PFSK-1 (cell line): ENCODE measurements around the gene CYP2A13.

Experiments
- POLR2AphosphoS5 ChIP-seq: IDR thresholded peaks from 2 replicates; pipeline ENCODE4 v1.6.1; 2012; ENCODE audit warnings: low read depth, mild to moderate bottlenecking, control low read depth, low read length, moderate library complexity
- SIN3A ChIP-seq: IDR thresholded peaks from 2 replicates; pipeline ENCODE4 v1.6.1; 2012; ENCODE audit warnings: mild to moderate bottlenecking, low read length, moderate library complexity, borderline replicate concordance; ENCODE audit not compliant: insufficient read depth
- TAF1 ChIP-seq: IDR thresholded peaks from 2 replicates; pipeline ENCODE4 v1.6.1; 2012; ENCODE audit warnings: low read length, control low read depth, borderline replicate concordance; ENCODE audit not compliant: insufficient read depth
- TF ChIP-seq, protein P1 (sequence below), 2 experiments: IDR thresholded peaks; 2 replicates each; pipeline versions ENCODE4 v1.6.1 to v1.8.0; 2011 to 2012; ENCODE audit warnings: low read depth in 2 of 2, low read length in 2 of 2, control low read depth in 1 of 2, inconsistent platforms in 1 of 2, mild to moderate bottlenecking in 1 of 2, moderate library complexity in 1 of 2; ENCODE audit not compliant: insufficient read depth in 1 of 2

DNA sequence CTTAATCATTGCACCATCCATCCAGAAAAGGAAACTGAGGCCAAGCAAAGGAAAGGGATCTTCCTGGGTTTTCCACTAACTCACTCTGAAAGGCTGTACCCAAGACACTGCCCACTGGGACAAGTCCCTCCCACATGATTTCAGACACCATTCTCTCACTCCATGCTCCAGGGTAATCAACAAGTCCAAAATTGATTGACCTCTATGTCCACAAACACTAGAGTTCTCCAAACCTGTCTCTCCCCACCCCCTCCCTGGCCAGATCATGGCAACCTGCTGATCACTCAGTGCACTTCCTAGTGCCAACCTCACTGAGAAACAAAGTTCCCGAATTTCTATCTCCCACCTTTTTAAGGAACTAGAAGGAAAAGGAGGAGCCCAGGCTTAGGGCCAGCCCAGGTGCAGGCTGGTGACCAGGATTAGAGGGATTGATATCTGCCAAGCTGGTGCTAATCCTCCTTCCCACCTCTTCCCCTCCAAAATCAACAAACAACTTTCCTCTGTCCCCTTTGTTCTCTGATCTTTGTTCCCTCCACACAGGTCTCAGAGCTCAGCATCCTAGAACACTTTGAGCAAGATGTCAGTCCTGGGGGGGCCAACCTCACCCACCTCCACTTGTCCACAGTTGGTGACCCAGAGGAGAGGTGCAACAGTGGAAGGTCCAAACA is 2.4 kb upstream of the CYP2A13 start:
- TF ChIP-seq POLR2AphosphoS5, result no peak
- TF ChIP-seq TAF1, result no peak
- TF ChIP-seq, protein P1, sequence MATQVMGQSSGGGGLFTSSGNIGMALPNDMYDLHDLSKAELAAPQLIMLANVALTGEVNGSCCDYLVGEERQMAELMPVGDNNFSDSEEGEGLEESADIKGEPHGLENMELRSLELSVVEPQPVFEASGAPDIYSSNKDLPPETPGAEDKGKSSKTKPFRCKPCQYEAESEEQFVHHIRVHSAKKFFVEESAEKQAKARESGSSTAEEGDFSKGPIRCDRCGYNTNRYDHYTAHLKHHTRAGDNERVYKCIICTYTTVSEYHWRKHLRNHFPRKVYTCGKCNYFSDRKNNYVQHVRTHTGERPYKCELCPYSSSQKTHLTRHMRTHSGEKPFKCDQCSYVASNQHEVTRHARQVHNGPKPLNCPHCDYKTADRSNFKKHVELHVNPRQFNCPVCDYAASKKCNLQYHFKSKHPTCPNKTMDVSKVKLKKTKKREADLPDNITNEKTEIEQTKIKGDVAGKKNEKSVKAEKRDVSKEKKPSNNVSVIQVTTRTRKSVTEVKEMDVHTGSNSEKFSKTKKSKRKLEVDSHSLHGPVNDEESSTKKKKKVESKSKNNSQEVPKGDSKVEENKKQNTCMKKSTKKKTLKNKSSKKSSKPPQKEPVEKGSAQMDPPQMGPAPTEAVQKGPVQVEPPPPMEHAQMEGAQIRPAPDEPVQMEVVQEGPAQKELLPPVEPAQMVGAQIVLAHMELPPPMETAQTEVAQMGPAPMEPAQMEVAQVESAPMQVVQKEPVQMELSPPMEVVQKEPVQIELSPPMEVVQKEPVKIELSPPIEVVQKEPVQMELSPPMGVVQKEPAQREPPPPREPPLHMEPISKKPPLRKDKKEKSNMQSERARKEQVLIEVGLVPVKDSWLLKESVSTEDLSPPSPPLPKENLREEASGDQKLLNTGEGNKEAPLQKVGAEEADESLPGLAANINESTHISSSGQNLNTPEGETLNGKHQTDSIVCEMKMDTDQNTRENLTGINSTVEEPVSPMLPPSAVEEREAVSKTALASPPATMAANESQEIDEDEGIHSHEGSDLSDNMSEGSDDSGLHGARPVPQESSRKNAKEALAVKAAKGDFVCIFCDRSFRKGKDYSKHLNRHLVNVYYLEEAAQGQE (IDR thresholded peaks at IDR 0.05; ENCODE audit: insufficient read depth in 1 of 2, low read depth in 2 of 2, low read length in 2 of 2), result no peak
- TF ChIP-seq SIN3A, result no peak
